Fibroblast of upper back skin (primary cell): Measurements from ENCODE around the gene SURF2.
A peak's percentile ranks its signal among the peaks of the same experiment; 100 is the strongest.
"Not testable (repeated sequence)": the region's sequence is repeated elsewhere in the genome, so short reads cannot be mapped to it uniquely, and the experiment has no call there.

Source experiments
- DNase-seq: peaks from one replicate; pipeline ENCODE4 v3.0.0-alpha.2; 2013

Gene SURF2

DNA sequence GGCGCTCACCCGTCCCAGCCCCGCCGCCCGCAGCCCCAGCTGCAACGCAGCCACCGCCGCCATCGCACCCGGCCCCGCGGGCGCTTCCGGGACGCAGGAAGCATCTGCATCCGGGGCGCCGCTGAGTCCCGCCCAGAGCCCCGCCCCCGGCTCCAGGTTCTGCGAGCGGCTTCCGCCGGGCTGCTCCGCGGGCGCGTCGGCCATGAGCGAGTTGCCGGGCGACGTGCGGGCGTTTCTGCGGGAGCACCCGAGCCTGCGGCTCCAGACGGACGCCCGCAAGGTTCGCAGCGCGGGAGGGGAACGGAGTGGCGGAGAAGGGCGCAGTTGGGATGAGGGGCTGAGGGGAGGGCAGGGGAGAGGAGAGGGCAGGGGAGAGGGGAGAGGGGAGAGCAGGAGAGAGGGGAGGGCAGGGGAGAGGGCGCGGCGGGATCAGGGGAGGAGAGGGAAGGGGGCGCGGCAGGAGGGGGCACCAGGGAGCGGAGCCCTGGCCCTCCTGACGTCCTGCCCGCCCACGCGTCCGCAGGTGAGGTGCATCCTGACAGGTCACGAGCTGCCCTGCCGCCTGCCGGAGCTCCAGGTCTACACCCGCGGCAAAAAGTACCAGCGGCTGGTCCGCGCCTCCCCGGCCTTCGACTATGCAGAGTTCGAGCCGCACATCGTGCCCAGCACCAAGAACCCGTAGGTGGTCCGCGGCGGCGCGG, at the start of gene SURF2, which contains the start of gene SURF1:
Gene SURF2, plus strand, starts transcription at position 160 of the 701 bp plus-strand sequence. Its CDS starts 43 bp downstream, at position 203.
Gene SURF1, minus strand, starts transcription at position 97 of the 701 bp plus-strand sequence. Its CDS starts 34 bp downstream, at position 63.
- DNase-seq = peak; percentile 73

- no peak for DNase-seq
Observed at GRCh38 chr9:133307301-133307700, 49.0 kb upstream of the SURF2 start.

- DNase-seq = no peak
Observed at GRCh38 chr9:133309608-133310007, 46.7 kb upstream of the SURF2 start.

- DNase-seq = no peak
Observed at GRCh38 chr9:133315997-133316396, 40.4 kb upstream of the SURF2 start.

DNA sequence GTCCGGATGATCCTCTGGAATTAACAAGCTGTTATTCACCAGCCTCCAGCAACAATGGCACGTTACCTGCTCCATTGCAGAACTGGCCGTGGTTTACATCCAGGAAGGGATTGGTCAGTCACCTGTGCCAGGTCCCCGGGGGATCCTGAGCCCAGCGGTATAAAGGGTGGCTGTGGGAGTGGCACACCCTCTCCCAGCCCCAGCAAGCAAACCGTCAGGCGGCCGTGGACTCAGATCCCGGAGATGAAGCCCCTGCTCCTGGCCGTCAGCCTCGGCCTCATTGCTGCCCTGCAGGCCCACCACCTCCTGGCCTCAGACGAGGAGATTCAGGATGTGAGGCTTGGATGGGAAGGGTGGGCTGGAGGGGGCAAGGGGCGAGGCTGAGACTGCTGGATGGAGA, 38.8 kb upstream of the SURF2 start:
- not testable (repeated sequence) for DNase-seq

GRCh38 chr9:133320421-133320881, 35.9 kb upstream of the SURF2 start:
- DNase-seq = no peak

GRCh38 chr9:133321411-133321935, 34.9 kb upstream of the SURF2 start:
- DNase-seq = no peak

DNA sequence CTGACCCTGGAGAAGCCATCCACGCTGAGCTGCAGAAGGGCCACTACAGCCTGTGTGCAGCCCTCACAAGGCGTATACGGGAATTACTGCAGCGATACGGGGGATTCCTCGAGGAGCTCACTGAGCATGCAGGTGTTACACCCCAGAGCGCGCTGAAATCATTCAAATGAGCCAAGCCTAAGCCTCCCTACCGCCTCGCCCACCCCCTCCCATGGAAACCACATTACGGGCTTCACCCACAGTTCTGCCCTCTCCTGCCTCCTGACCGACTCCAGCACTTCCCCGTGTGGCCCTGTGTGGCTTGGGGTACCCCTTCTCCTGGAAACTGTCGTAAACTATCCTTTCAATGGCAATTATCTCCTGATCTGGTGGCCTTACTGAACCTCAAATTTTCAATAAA, 33.6 kb upstream of the SURF2 start:
- no peak for DNase-seq

- no peak for DNase-seq
Observed at GRCh38 chr9:133323211-133323610, 33.1 kb upstream of the SURF2 start.

DNA sequence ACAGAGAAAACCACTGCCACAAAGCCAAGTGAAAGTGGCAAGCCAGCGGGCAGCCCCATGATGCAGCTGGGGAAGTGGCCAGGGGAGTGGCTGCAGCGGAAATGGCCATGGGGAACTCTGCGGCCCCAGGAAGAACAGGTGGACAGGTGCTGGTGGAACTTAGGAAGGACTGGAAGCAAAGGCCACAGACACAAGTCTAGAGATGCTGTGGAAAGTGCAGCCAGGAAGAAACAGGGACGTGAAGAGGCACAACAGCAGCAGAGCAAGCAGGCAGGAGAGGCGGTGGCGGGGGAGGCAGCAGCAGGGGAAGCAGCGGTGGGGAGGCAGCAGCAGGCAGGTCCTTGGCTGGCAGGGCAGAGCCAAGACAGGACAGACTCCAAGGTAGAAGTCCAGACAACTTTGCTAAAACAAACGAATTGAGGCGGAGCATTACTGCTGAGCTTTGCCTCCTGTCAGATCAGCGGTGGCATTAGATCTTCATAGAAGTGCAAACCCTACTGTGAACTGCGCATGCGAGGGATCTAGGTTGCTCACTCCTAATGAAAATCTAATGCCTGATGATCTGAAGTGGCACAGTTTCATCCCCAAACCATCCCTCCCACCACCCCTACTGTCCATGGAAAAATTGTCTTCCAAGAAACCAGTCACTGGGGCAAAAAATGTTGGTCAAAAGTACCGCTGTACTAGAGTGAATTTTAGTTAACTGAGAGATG, 32.2 kb upstream of the SURF2 start:
- no peak for DNase-seq

DNA sequence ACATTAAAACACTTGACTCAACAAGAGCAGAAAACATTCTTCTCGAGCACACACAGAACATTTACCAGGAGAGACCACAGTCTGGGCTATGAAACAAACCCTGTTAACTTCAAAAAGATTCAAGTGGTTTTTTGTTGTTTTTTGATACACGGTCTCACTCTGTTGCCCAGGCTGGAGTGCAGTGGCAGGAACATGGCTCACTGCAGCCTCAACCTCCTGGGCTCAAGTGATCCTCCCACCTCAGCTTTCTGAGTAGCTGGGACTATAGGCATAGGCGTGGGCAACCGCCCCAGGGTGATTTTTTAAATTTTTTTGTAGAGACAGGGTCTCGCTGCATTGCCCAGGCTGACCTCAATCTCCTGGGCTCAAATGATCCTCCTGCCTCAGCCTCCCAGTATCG, 29.3 kb upstream of the SURF2 start:
- DNase-seq = not testable (repeated sequence)

DNA sequence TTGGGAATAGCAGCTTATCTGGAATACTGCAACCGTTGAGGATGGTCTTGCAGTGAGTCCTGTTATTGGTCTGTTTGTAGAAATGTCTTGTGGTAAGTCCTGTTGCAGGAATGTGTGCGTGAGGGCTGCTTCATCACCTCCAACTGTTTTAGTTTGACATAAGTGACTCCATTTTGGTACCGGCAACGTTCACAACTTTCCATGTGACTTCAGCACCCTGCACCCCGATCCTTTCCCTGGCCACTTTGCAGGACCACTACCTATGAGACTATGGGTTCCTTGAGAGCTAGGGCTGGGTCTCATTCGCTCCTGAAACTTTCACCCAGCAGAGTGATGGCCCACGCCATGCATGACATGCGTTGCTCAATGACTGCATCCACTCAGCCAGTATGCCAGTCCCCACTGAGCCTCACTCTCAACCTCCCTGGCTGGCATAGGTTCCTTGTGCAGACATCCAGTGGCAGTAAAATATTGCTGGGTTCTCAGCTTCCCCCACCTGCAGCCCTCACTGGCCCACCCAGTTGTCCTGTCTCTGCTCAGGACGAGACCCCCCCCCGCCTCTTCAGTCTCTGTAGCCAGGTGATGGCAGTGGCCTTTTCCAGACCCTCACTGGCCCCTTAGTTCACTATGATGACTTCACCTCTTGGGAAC, 28.4 kb upstream of the SURF2 start:
- DNase-seq = no peak

- not testable (repeated sequence) for DNase-seq
Observed at GRCh38 chr9:133329306-133330156, 26.8 kb upstream of the SURF2 start.

DNA sequence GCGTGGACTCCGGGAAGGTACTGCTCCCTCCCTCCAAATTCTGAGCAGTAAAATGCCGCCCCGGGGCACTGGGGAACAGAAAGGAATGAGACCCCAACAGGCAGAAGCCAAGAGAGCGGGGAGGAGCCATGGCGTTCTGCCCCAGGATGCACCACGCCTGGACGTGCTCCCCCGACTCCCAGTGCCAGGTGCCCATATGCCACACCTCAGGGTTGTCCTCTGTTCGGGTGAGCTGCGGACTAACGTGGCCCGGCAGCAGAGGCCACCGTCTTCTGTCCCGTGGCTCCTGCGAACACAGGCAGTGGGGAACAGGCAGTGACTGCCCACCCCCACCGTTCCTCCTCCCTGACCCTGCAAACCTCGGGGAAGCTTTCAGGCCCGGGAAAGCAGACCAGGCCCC, 25.1 kb upstream of the SURF2 start:
- no peak for DNase-seq

GRCh38 chr9:133331641-133332380, 24.5 kb upstream of the SURF2 start:
- DNase-seq = no peak

DNA sequence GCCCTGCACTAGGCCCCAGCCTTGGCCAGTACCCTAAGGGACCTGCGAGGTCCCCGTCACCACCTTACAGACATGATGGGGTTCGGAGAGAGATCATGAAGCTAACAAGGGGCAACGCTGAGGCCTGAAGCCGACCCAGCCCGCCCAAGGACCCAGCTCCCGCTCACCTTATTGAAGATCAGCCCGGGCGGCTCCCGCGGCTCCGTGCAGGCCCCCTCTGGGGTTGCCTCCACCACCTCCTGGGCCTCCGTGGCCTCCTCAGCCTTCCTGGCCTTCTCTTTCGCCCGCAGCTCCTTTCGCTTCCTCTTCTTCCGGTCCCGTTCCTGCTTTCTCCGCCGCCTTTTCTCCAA, 24.0 kb upstream of the SURF2 start:
- no peak for DNase-seq

- DNase-seq = no peak
Observed at GRCh38 chr9:133333011-133333410, 23.3 kb upstream of the SURF2 start.

DNA sequence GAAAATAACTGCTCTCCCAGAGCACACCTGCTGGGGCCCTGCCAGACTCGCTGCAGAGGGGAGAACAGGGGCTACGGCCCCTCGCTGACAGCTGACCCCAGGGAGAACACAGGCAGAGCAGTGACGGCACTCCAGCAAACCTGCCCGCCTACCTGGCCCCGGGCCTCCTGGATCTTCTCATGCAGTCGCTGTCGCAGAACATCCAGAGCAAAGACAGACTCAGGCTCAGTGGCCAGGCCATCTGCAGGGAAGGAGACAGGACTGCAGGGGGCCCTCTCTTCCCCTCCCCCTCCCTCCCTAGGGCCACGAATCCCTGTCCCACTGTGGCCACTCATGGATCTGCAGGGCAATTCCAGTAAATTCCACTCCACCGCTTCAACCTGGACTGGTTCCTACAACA, 22.8 kb upstream of the SURF2 start:
- no peak for DNase-seq

- DNase-seq = no peak
Observed at GRCh38 chr9:133334161-133334560, 22.2 kb upstream of the SURF2 start.

DNA sequence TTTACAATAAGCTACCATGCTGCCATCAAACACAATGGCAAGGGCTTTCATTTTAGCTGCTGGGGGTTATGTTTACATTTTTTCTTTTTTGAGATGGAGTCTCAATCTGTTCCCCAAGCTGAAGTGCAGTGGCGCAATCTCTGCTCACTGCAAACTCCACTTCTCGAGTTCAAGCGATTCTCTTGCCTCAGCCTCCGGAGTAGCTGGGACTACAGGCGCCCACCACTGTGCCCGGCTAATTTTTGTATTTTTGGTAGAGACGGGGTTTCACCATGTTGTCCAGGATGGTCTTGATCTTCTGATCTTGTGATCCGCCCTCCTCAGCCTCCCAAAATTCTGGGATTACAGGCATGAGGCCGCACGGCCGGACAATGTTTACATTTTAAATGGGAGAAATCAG, 21.5 kb upstream of the SURF2 start:
- DNase-seq = not testable (repeated sequence)

DNA sequence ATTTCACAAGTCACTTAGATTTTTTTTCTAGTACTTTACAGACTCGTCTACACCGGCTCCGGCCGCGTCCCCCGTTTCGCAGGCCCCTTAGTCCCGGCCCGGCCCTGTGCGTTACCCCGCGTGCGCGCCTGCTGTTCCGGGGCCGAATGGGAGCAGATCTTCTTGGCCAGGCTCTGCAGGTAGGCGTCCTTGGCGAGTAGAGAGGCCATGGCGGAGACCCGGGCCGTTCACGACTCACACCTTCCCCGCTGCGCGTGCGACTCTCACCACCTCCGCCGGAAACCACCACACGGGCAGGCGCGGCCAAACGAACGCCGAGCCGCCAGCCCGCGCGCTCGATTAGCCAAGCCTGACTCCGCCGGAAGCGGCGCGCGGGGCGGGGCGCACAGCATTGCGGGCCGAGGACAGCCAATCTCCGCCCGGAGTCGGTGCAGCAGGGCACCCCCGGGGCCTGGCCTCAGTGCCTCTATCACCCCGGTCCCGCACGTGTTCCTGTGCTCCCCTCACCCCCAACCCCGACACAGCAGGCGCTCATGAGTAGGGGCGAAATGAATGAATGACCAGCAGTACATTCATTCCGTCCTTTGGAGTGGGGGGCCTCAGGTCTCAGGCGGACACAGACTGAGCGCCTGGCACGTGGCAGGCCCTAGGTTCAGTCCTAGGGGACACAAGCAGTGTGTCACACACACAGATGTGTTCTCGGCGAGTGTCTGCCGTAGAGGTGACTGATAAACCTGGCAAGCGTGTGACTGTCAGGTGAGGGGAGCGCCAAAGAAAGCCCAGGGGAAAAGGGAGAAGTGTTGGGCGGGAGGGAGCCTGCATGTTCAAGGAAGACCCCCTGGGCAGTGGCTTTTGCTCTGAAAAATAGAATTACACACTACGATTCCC, 20.2 kb upstream of the SURF2 start, which contains the start of gene SURF6:
Gene SURF6, minus strand, starts transcription at position 265 of the 888 bp plus-strand sequence. Its CDS starts 56 bp downstream, at position 209.
- DNase-seq = peak; percentile 87
